ENCODE results near the gene NIF3L1.

- TF ChIP-seq, protein P1, sequence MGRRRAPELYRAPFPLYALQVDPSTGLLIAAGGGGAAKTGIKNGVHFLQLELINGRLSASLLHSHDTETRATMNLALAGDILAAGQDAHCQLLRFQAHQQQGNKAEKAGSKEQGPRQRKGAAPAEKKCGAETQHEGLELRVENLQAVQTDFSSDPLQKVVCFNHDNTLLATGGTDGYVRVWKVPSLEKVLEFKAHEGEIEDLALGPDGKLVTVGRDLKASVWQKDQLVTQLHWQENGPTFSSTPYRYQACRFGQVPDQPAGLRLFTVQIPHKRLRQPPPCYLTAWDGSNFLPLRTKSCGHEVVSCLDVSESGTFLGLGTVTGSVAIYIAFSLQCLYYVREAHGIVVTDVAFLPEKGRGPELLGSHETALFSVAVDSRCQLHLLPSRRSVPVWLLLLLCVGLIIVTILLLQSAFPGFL (CRISPR knock-in tag; IDR thresholded peaks at IDR 0.05), result no peak
- TF ChIP-seq ATF2 (CRISPR knock-in tag; IDR thresholded peaks at IDR 0.05) (no peak), POLR2A (conservative IDR thresholded peaks at IDR 0.05) (no peak), CAMTA2 (CRISPR knock-in tag; conservative IDR thresholded peaks at IDR 0.05) (no peak), SP2 (IDR thresholded peaks at IDR 0.05; ENCODE audit: extremely low read depth, low read depth, low read length, poor library complexity, severe bottlenecking) (no peak), POLR2AphosphoS5 (IDR thresholded peaks at IDR 0.05; ENCODE audit: control insufficient read depth, insufficient read depth, low read depth, low read length) (no peak)
Measured at GRCh38 chr2:200873560-200873959, 15.6 kb upstream of the NIF3L1 start.

All from K562 (cell line).